GM19328 (cell line): ENCODE results near the gene PRAMEF25.
"Not testable (repeated sequence)": the region's sequence is repeated elsewhere in the genome, so short reads cannot be mapped to it uniquely, and the experiment has no call there.

Source experiments
- ATAC-seq: cut with Tn5 transposase; IDR thresholded peaks from one replicate; pipeline ENCODE4 v1.9.1; 2021; ENCODE audit warnings: mild to moderate bottlenecking, moderate library complexity; ENCODE audit not compliant: unreplicated experiment

The PRAMEF25 gene

GRCh38 chr1:13070474-13070873 lies at the start of gene PRAMEF25:
TSS of gene PRAMEF25 (plus strand) at chr1:13070774. CDS start at chr1:13073694, 2,920 bp downstream.
- not testable (repeated sequence) for ATAC-seq

- ATAC-seq, result not testable (repeated sequence)
These were observed 14.1 kb upstream of the PRAMEF25 start, which contains the start of gene PRAMEF27 for GRCh38 chr1:13056475-13056874. TSS of gene PRAMEF27 (minus strand) at chr1:13056575. CDS start at chr1:13053659, 2,916 bp downstream.

DNA sequence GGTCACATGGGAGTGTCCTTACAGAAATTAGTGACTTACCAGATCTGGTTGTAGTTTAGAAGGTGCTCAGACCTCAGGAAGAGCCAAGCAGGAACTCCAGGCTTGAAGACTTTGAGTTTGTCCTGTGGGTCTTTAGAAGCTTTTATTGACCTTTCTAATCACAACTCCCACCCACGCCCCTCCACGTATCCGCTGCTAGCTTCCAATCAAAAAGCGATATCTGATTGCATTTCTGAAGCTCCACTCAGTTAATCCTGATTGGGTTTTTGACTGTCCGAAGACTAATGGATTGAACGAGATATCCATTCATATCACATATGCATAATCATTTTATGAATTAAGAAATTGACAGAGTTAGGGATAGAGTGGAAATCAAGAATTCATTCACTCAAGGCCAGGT lies 46.2 kb downstream of the PRAMEF25 start, which contains the start of gene HNRNPCL2:
TSS of gene HNRNPCL2 (minus strand) at position 101 of the 400 bp plus-strand sequence. CDS start 454 bp downstream, outside the sequence.
- not testable (repeated sequence) for ATAC-seq
